Endometrium (tissue), 2 donors: ENCODE measurements around the gene SH3D19.
A peak's percentile ranks its signal among the peaks of the same experiment; 100 is the strongest.
"Not testable (repeated sequence)": the region's sequence is repeated elsewhere in the genome, so short reads cannot be mapped to it uniquely, and the experiment has no call there.

Source experiments
- FAIRE-seq: peaks from 2 replicates; lab custom pipeline; 2012; peaks lifted over from hg19 to GRCh38; lab: Jason Lieb, UNC
- donor health status: control.
- donor health status: control.

Gene SH3D19

GRCh38 chr4:151319490-151319889 lies 5.9 kb downstream of the SH3D19 start:
- no peak for FAIRE-seq

GRCh38 chr4:151318307-151319006 lies 6.9 kb downstream of the SH3D19 start:
- no peak for FAIRE-seq

GRCh38 chr4:151316645-151317044 lies 8.8 kb downstream of the SH3D19 start:
- FAIRE-seq: no peak

- no peak for FAIRE-seq
Measured at GRCh38 chr4:151315212-151315886, 10.1 kb downstream of the SH3D19 start.

- FAIRE-seq: no peak
Measured at GRCh38 chr4:151314479-151314878, 10.9 kb downstream of the SH3D19 start.

GRCh38 chr4:151314010-151314355 lies 11.4 kb downstream of the SH3D19 start:
- FAIRE-seq: no peak

GRCh38 chr4:151313306-151314009 lies 11.9 kb downstream of the SH3D19 start:
- no peak for FAIRE-seq

GRCh38 chr4:151310124-151310728 lies 15.2 kb downstream of the SH3D19 start:
- no peak for FAIRE-seq

- FAIRE-seq: peak; percentile 66
Measured at GRCh38 chr4:151304755-151305154, 20.6 kb downstream of the SH3D19 start.

- FAIRE-seq: no peak
Measured at GRCh38 chr4:151304226-151304625, 21.2 kb downstream of the SH3D19 start.

- no peak for FAIRE-seq
Measured at GRCh38 chr4:151302432-151302831, 23.0 kb downstream of the SH3D19 start.

GRCh38 chr4:151297170-151297569 lies 28.2 kb downstream of the SH3D19 start:
- no peak for FAIRE-seq

- FAIRE-seq: no peak
Measured at GRCh38 chr4:151296227-151296626, 29.2 kb downstream of the SH3D19 start.

GRCh38 chr4:151294833-151295496 lies 30.4 kb downstream of the SH3D19 start:
- FAIRE-seq: no peak

- no peak for FAIRE-seq
Measured at GRCh38 chr4:151292038-151292437, 33.4 kb downstream of the SH3D19 start.

GRCh38 chr4:151291485-151291884 lies 33.9 kb downstream of the SH3D19 start:
- no peak for FAIRE-seq

GRCh38 chr4:151287409-151287808 lies 38.0 kb downstream of the SH3D19 start:
- no peak for FAIRE-seq

GRCh38 chr4:151284534-151285245 lies 40.7 kb downstream of the SH3D19 start:
- no peak for FAIRE-seq

- FAIRE-seq: no peak
Measured at GRCh38 chr4:151276787-151277562, 48.4 kb downstream of the SH3D19 start, which contains the start of gene PRSS48. Gene PRSS48, plus strand, starts transcription at chr4:151277161. Its CDS starts 12 bp downstream, at chr4:151277173.

- FAIRE-seq: not testable (repeated sequence)
Measured at GRCh38 chr4:151268905-151269304, 56.5 kb downstream of the SH3D19 start.
